ENCODE results near the gene ZNFX1. TPM values are rescaled to one million over a fixed set of nuclear protein-coding genes. Genes with fewer than 3 reads are reported as not detected.

Gene ZNFX1
- total RNA-seq, 1 donor from 2014 or later: 10.7 TPM

DNA sequence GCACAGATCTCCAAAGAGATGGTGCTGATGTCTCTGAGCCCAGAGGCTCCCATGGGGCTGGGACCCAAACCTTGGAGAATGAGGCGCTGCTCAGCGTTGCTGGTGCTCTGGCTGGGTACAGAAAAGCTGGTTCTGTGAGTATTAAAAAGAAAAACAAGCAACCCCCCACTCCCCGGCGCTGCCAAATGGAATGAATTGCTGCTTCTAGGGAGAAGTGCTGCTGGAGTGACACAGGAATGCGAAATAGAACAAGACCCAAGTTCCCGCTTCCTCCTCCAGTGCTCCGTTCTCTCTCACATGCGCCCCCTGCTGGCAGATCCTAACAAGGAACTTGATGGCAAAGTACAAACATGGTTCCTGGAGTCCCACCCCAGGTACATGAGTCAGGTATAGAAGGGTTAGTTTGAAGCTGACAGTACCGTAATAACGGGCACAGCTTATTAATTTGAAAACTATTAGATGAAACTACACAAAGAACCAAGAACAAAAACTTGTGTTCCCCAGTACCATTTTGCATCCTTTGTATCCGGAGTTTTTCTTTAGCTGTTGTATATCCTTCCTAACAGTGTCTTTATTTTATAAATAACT, 60.8 kb downstream of the ZNFX1 start:
- Mint-ChIP-seq H3K9me3 (ENCODE audit: low read depth) (no peaks in the 10 kb centered on the region), H3K4me1 (ENCODE audit: low read depth) (peaks cover 15% of the 10 kb centered on the region), H3K4me3 (ENCODE audit: low read depth) (peak overlapping the region; percentile 29), H3K27me3 (no peaks in the 10 kb centered on the region), H3K27ac (peak overlapping the region; percentile 84), H3K36me3 (ENCODE audit: insufficient read depth) (peaks cover 1% of the 10 kb centered on the region)
- DNase-seq (ENCODE audit: low spot score, unreplicated experiment): peak; percentile 85
- TF ChIP-seq, protein P1, sequence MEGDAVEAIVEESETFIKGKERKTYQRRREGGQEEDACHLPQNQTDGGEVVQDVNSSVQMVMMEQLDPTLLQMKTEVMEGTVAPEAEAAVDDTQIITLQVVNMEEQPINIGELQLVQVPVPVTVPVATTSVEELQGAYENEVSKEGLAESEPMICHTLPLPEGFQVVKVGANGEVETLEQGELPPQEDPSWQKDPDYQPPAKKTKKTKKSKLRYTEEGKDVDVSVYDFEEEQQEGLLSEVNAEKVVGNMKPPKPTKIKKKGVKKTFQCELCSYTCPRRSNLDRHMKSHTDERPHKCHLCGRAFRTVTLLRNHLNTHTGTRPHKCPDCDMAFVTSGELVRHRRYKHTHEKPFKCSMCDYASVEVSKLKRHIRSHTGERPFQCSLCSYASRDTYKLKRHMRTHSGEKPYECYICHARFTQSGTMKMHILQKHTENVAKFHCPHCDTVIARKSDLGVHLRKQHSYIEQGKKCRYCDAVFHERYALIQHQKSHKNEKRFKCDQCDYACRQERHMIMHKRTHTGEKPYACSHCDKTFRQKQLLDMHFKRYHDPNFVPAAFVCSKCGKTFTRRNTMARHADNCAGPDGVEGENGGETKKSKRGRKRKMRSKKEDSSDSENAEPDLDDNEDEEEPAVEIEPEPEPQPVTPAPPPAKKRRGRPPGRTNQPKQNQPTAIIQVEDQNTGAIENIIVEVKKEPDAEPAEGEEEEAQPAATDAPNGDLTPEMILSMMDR (IDR thresholded peaks at IDR 0.05; ENCODE audit: unreplicated experiment): peak; percentile 89

DNA sequence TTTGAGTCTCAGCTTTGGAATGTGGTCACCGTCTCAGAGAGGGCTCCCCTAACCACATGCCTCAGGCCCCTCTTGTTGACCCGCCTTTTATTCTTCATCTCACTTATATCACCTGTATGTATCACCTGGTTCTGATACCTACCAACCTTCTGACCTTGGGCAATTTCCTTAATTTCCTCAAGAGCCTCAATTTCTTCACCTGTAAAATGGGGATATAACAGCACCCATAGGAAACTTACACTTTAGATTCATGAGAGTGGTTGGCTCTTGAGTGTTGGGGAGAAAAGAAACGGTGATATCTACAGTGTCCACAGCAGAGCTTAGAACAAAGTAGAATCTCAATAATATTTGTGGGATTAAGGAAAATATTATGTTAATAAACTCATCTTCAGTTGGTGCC, 62.6 kb downstream of the ZNFX1 start:
- DNase-seq (ENCODE audit: low spot score, unreplicated experiment): no peak
- TF ChIP-seq, protein P1 (IDR thresholded peaks at IDR 0.05; ENCODE audit: unreplicated experiment): no peak
- Mint-ChIP-seq H3K9me3 (ENCODE audit: low read depth) (peaks cover 3% of the 10 kb centered on the region), H3K4me3 (ENCODE audit: low read depth) (no peak overlapping the region), H3K27ac (peak overlapping the region; percentile 43), H3K27me3 (no peaks in the 10 kb centered on the region), H3K4me1 (ENCODE audit: low read depth) (peaks cover 11% of the 10 kb centered on the region), H3K36me3 (ENCODE audit: insufficient read depth) (peaks cover 1% of the 10 kb centered on the region)

DNA sequence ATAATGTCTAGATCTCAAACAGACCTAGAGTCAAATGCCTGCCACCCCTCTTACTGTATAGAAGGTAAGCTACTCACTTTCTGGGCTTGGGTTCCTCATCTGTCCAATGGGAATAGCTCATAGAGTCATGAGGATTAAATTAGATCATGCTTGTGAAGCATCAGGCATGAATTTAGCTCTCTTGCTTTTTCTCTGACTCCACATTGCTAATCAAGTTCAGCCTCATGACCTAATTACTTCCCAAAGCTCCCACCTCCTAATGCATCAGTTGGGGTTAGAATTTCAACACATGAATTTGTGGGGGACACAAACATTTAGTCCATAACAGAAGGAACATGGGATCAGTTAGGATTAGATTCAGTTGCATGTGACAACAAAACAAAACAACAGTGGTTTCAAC, 63.3 kb downstream of the ZNFX1 start:
- Mint-ChIP-seq H3K9me3 (ENCODE audit: low read depth) (peaks cover 6% of the 10 kb centered on the region), H3K27me3 (no peaks in the 10 kb centered on the region), H3K4me3 (ENCODE audit: low read depth) (no peak overlapping the region), H3K36me3 (ENCODE audit: insufficient read depth) (peaks cover 1% of the 10 kb centered on the region), H3K27ac (no peak overlapping the region), H3K4me1 (ENCODE audit: low read depth) (peaks cover 5% of the 10 kb centered on the region)
- TF ChIP-seq, protein P1 (IDR thresholded peaks at IDR 0.05; ENCODE audit: unreplicated experiment): no peak
- no peak for DNase-seq (ENCODE audit: low spot score, unreplicated experiment)

DNA sequence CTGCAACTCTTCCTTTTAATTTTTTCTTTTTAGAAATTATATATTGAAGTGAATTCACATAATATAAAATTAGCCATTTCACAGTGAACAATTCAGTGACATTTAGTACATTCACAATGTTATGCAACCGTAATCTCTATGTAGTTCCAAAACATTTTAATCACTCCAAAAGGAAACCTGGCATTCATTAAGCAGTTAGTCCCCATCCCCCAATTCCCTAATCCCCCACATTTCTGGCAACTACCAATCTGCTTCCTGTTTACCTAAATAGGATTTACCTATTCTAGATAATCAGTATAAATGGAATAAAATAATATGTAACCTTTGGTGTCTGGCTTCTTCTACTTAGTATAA, 67.1 kb downstream of the ZNFX1 start:
- Mint-ChIP-seq H3K27ac (no peak overlapping the region), H3K36me3 (ENCODE audit: insufficient read depth) (no peaks in the 10 kb centered on the region), H3K27me3 (no peaks in the 10 kb centered on the region), H3K9me3 (ENCODE audit: low read depth) (peaks cover 6% of the 10 kb centered on the region), H3K4me3 (ENCODE audit: low read depth) (no peak overlapping the region), H3K4me1 (ENCODE audit: low read depth) (no peaks in the 10 kb centered on the region)
- DNase-seq (ENCODE audit: low spot score, unreplicated experiment): no peak
- TF ChIP-seq, protein P1 (IDR thresholded peaks at IDR 0.05; ENCODE audit: unreplicated experiment): no peak

DNA sequence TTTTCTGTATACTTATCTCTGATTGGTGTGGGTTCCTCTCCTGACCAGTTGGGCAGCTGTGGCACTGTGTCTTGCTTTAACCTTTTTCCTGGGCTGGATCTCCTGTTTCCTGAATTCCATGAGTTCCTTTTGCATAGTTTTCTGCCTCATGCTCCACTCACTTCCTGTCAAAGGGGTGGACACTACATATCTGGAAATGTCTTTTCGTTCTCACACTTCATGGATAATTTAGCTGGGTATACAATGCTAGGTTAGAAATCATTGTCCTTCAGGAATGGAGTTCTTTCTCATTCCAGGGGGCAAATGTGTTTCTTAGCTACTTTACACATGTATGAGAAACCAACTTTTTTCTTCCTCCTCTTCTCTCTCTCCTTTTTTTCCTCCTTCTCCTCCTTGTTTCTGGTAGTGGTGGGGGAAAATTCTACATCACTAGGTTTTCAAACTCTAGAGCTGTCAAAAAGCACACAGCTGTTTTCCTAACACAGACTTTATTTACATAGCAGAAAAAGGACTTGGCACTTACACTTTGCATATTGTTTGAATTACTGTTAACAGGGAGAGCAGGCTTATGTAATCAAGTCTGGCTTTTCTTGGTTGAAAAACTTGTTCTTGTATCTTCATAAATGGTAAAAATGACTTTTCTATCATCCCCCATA, 67.6 kb downstream of the ZNFX1 start:
- TF ChIP-seq, protein P1 (IDR thresholded peaks at IDR 0.05; ENCODE audit: unreplicated experiment): no peak
- Mint-ChIP-seq H3K9me3 (ENCODE audit: low read depth) (peaks cover 6% of the 10 kb centered on the region), H3K4me3 (ENCODE audit: low read depth) (no peak overlapping the region), H3K27ac (no peak overlapping the region), H3K36me3 (ENCODE audit: insufficient read depth) (no peaks in the 10 kb centered on the region), H3K4me1 (ENCODE audit: low read depth) (no peaks in the 10 kb centered on the region), H3K27me3 (no peaks in the 10 kb centered on the region)
- no peak for DNase-seq (ENCODE audit: low spot score, unreplicated experiment)

Measured in progenitor cell of endocrine pancreas (in vitro differentiated cells).